HEK293 (cell line): ENCODE data around the gene ARF3.

Experiments
- CTCF ChIA-PET: fragments of 350-600 bp; formaldehyde crosslinking; extraction: SDS; loops from one replicate; lab custom pipeline; 2021; ENCODE audit warnings: antibody characterized with exemption; lab: Yijun Ruan, JAX
- POLR2A ChIA-PET: fragments of 300-600 bp; formaldehyde crosslinking; extraction: SDS; loops from one replicate; lab custom pipeline; 2020; ENCODE audit warnings: antibody characterized with exemption, inconsistent platforms; lab: Yijun Ruan, JAX
- H3K27ac ChIP-seq: fragments of 200-500 bp; sonication (Bioruptor generic); 2 replicates; pipeline ENCODE4 v1.5.1; 2014; ENCODE audit warnings: low read depth, low read length, control low read depth, inconsistent platforms; ENCODE audit errors: extremely low read depth
- H3K36me3 ChIP-seq, 2 experiments: fragments of 200-500 bp in 1 of 2; sonication (Bioruptor generic) in 1 of 2; 1 replicate in 1 of 2; 2 replicates in 1 of 2; pipeline ENCODE4 v1.5.1; 2014 to 2017; ENCODE audit warnings: inconsistent platforms in 2 of 2, low read length in 2 of 2; ENCODE audit not compliant: control insufficient read depth in 2 of 2, insufficient read depth in 1 of 2
- H3K4me1 ChIP-seq: fragments of 200-500 bp; sonication (Bioruptor generic); 2 replicates; pipeline ENCODE4 v1.5.1; 2014; ENCODE audit warnings: mild to moderate bottlenecking, low read length, inconsistent platforms; ENCODE audit not compliant: control insufficient read depth, insufficient read depth
- H3K4me3 ChIP-seq: 2 replicates; pipeline ENCODE4 v1.5.1; 2011; ENCODE audit warnings: low read depth, mild to moderate bottlenecking, control low read depth, low read length, moderate library complexity
- H3K9me3 ChIP-seq: fragments of 200-500 bp; sonication (Bioruptor generic); 2 replicates; pipeline ENCODE4 v1.5.1; 2014; ENCODE audit warnings: low read depth, low read length, inconsistent platforms; ENCODE audit not compliant: control insufficient read depth, insufficient read depth
- EGR2 ChIP-seq: fragments of 450-650 bp; formaldehyde crosslinking; IDR thresholded peaks from 2 replicates; pipeline ENCODE4 v1.5.1; 2016; ENCODE audit warnings: low read depth, missing biosample characterization, missing genetic modification characterization
- GLI4 ChIP-seq: fragments of 450-650 bp; formaldehyde crosslinking; IDR thresholded peaks from 2 replicates; pipeline ENCODE4 v1.5.1; 2016; ENCODE audit warnings: missing biosample characterization, missing genetic modification characterization
- KLF10 ChIP-seq: fragments of 450-650 bp; IDR thresholded peaks from 2 replicates; pipeline ENCODE4 v1.5.1; 2018; ENCODE audit warnings: missing biosample characterization, mild to moderate bottlenecking, missing genetic modification characterization
- REPIN1 ChIP-seq: fragments of 450-650 bp; formaldehyde crosslinking; IDR thresholded peaks from 2 replicates; pipeline ENCODE4 v1.5.1; 2017; ENCODE audit warnings: missing biosample characterization, missing genetic modification characterization, low read depth
- SP2 ChIP-seq: fragments of 450-650 bp; formaldehyde crosslinking; IDR thresholded peaks from 2 replicates; pipeline ENCODE4 v1.5.1; 2016; ENCODE audit warnings: missing biosample characterization, missing genetic modification characterization
- SP3 ChIP-seq: fragments of 450-650 bp; formaldehyde crosslinking; IDR thresholded peaks from 2 replicates; pipeline ENCODE4 v1.5.1; 2016; ENCODE audit warnings: missing biosample characterization, missing genetic modification characterization
- YY1 ChIP-seq: fragments of 450-650 bp; formaldehyde crosslinking; IDR thresholded peaks from 2 replicates; pipeline ENCODE4 v1.5.1; 2018; ENCODE audit warnings: missing biosample characterization, missing genetic modification characterization
- ZBTB1 ChIP-seq: fragments of 450-650 bp; formaldehyde crosslinking; IDR thresholded peaks from 2 replicates; pipeline ENCODE4 v1.5.1; 2016; ENCODE audit warnings: missing biosample characterization, missing genetic modification characterization
- ZBTB21 ChIP-seq: fragments of 450-650 bp; formaldehyde crosslinking; IDR thresholded peaks from 2 replicates; pipeline ENCODE4 v1.5.1; 2017; ENCODE audit warnings: missing biosample characterization, missing genetic modification characterization
- ZBTB8A ChIP-seq: fragments of 450-650 bp; formaldehyde crosslinking; IDR thresholded peaks from 2 replicates; pipeline ENCODE4 v1.5.1; 2016; ENCODE audit warnings: missing biosample characterization, missing genetic modification characterization
- ZFHX2 ChIP-seq: fragments of 450-650 bp; formaldehyde crosslinking; conservative IDR thresholded peaks from 2 replicates; pipeline ENCODE4 v1.5.1; 2016; ENCODE audit warnings: missing biosample characterization, missing genetic modification characterization
- ZNF10 ChIP-seq: fragments of 450-650 bp; formaldehyde crosslinking; IDR thresholded peaks from 2 replicates; pipeline ENCODE4 v1.5.1; 2017; ENCODE audit warnings: missing biosample characterization, missing genetic modification characterization
- ZNF169 ChIP-seq: fragments of 450-650 bp; formaldehyde crosslinking; IDR thresholded peaks from 2 replicates; pipeline ENCODE4 v1.5.1; 2016; ENCODE audit warnings: missing biosample characterization, missing genetic modification characterization
- ZNF19 ChIP-seq: fragments of 450-650 bp; formaldehyde crosslinking; IDR thresholded peaks from 2 replicates; pipeline ENCODE4; 2016; ENCODE audit warnings: missing biosample characterization, missing genetic modification characterization, low read depth
- ZNF211 ChIP-seq: fragments of 450-650 bp; formaldehyde crosslinking; IDR thresholded peaks from 2 replicates; pipeline ENCODE4 v1.5.1; 2016; ENCODE audit warnings: low read depth, missing biosample characterization, missing genetic modification characterization
- ZNF221 ChIP-seq: fragments of 450-650 bp; formaldehyde crosslinking; IDR thresholded peaks from 2 replicates; pipeline ENCODE4 v1.5.1; 2017; ENCODE audit warnings: missing biosample characterization, missing genetic modification characterization, borderline replicate concordance
- ZNF350 ChIP-seq: fragments of 450-650 bp; formaldehyde crosslinking; IDR thresholded peaks from 2 replicates; pipeline ENCODE4 v1.5.0; 2017; ENCODE audit warnings: missing biosample characterization, mild to moderate bottlenecking, missing genetic modification characterization
- ZXDB ChIP-seq: fragments of 450-650 bp; formaldehyde crosslinking; IDR thresholded peaks from 2 replicates; pipeline ENCODE4 v1.5.1; 2016; ENCODE audit warnings: missing biosample characterization, missing genetic modification characterization
- TF ChIP-seq, protein P1 (sequence below): fragments of 450-650 bp; formaldehyde crosslinking; IDR thresholded peaks from 2 replicates; pipeline ENCODE4 v1.5.1; 2017; ENCODE audit warnings: missing biosample characterization, missing genetic modification characterization
- TF ChIP-seq, protein P2 (sequence below): fragments of 450-650 bp; formaldehyde crosslinking; IDR thresholded peaks from 2 replicates; pipeline ENCODE4 v1.5.1; 2016; ENCODE audit warnings: missing biosample characterization, missing genetic modification characterization
- TF ChIP-seq, protein P3 (sequence below): fragments of 450-650 bp; formaldehyde crosslinking; optimal IDR thresholded peaks from 2 replicates; pipeline ENCODE3; 2016; ENCODE audit warnings: missing biosample characterization, mild to moderate bottlenecking, missing genetic modification characterization

Gene ARF3

DNA sequence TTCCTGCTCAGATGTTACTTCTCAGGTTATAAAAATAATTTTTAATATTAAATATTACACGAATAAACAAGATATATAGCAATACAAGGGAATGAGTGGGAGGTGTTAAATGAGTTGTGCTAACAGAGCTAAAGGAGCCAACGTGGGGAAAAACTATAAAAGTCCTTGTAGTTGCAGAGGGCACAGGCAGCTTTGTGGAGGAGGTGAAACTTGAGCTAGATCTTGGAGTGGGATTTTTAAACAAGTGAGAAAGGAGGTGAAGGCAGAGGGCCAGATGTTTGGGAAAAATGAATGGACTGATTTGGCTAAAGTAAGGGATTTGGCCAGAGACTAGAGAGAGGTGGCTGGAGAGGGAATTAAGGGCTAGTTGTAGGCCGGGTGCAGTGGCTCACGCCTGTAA is 26.8 kb downstream of the ARF3 start:
- CTCF ChIA-PET = interaction anchor here (0.5 to 10.0 kb wide), 7 partner anchors 9 to 85 kb away, joined by 3 to 95 read pairs (median 4); partner anchors contain the start of genes DDX23 and WNT1
- no peaks in the 10 kb centered on the region for H3K4me1 ChIP-seq

GRCh38 chr12:48929551-48929950 is 27.7 kb downstream of the ARF3 start:
- CTCF ChIA-PET = interaction anchor here (0.6 to 10.0 kb wide), 5 partner anchors 9 to 77 kb away, joined by 3 to 95 read pairs (median 10); partner anchors contain the start of genes DDX23 and WNT1

More for the DNA sequence above, 26.8 kb downstream of the ARF3 start:
- peak; percentile 82 for TF ChIP-seq ZFHX2 (tag by site-specific recombination)
- no peak for TF ChIP-seq KLF10
- TF ChIP-seq EGR2 (tag by site-specific recombination) = peak; percentile 94
- TF ChIP-seq, protein P1, sequence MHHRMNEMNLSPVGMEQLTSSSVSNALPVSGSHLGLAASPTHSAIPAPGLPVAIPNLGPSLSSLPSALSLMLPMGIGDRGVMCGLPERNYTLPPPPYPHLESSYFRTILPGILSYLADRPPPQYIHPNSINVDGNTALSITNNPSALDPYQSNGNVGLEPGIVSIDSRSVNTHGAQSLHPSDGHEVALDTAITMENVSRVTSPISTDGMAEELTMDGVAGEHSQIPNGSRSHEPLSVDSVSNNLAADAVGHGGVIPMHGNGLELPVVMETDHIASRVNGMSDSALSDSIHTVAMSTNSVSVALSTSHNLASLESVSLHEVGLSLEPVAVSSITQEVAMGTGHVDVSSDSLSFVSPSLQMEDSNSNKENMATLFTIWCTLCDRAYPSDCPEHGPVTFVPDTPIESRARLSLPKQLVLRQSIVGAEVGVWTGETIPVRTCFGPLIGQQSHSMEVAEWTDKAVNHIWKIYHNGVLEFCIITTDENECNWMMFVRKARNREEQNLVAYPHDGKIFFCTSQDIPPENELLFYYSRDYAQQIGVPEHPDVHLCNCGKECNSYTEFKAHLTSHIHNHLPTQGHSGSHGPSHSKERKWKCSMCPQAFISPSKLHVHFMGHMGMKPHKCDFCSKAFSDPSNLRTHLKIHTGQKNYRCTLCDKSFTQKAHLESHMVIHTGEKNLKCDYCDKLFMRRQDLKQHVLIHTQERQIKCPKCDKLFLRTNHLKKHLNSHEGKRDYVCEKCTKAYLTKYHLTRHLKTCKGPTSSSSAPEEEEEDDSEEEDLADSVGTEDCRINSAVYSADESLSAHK = no peak
- TF ChIP-seq ZNF221 = no peak
- no peak for TF ChIP-seq ZNF211
- no peak for TF ChIP-seq ZNF350 (tag by site-specific recombination)
- no peak for TF ChIP-seq ZXDB
- TF ChIP-seq, all 188 proteins: peak for 2
- POLR2A ChIA-PET = interaction anchor here (0.9 kb wide), 1 partner anchor 65 kb away, joined by 3 read pairs; no protein-coding TSS in a partner anchor
- no peak overlapping the region for H3K4me3 ChIP-seq
- H3K36me3 ChIP-seq = peaks cover 42 to 69% of the 10 kb centered on the region in 2 experiments
- H3K27ac ChIP-seq = no peak overlapping the region
- H3K9me3 ChIP-seq = no peaks in the 10 kb centered on the region

DNA sequence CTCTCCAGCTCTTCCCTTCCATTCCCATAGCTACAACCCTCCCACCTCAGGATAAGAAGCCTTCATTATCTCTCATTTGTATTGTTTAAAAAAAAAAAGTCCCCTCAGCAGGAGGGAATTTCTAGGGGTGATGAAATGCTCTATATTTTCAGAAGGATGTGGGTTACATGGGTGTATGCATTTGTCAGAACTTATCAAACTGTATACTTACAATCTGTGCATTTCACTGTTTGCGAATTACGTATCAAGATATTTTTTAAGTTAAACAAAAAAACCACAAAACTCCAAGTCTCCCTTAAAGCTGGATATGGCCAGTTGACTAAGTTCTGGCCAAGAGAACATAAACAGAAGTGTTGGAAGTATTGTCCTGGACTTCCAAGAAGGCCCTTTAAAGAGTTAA is 30.0 kb downstream of the ARF3 start:
- Histone ChIP-seq H3K4me1 (no peaks in the 10 kb centered on the region), H3K27ac (no peak overlapping the region), H3K9me3 (no peaks in the 10 kb centered on the region), H3K36me3 (peaks cover 33 to 70% of the 10 kb centered on the region in 2 experiments), H3K4me3 (no peak overlapping the region)
- TF ChIP-seq REPIN1 (no peak), GLI4 (tag by site-specific recombination) (no peak)
- ChIA-PET POLR2A (no interaction called here), CTCF (interaction anchor here (0.6 to 5.3 kb wide), 8 partner anchors 9 to 97 kb away, joined by 3 to 40 read pairs (median 4); no protein-coding TSS in a partner anchor)

More at GRCh38 chr12:48929551-48929950, 27.7 kb downstream of the ARF3 start:
- Histone ChIP-seq H3K4me1 (no peaks in the 10 kb centered on the region), H3K36me3 (peaks cover 37 to 69% of the 10 kb centered on the region in 2 experiments), H3K27ac (no peak overlapping the region), H3K4me3 (no peak overlapping the region), H3K9me3 (no peaks in the 10 kb centered on the region)
- TF ChIP-seq ZBTB1 (tag by site-specific recombination) (no peak), ZBTB21 (tag by site-specific recombination) (no peak), ZNF169 (tag by site-specific recombination) (no peak), ZNF10 (tag by site-specific recombination) (no peak), ZNF19 (no peak), ZNF221 (no peak)
- POLR2A ChIA-PET = interaction anchor here (0.7 kb wide), 1 partner anchor 61 kb away, joined by 5 read pairs; no protein-coding TSS in a partner anchor

GRCh38 chr12:48925304-48926011 is 31.8 kb downstream of the ARF3 start, which contains the start of gene FKBP11:
TSS of gene FKBP11 (minus strand) at chr12:48925492. CDS start at chr12:48925428, 64 bp downstream.
- CTCF ChIA-PET = interaction anchor here (0.6 to 5.3 kb wide), 6 partner anchors 11 to 72 kb away, joined by 3 to 40 read pairs (median 8); no protein-coding TSS in a partner anchor
- Histone ChIP-seq H3K27ac (peak within 1 kb of the TSS; percentile 49; the same call in 1 of the 2 replicates), H3K36me3 (peaks cover 21 to 65% of the 10 kb centered on the region in 2 experiments)

More at GRCh38 chr12:48925304-48926011, 31.8 kb downstream of the ARF3 start, which contains the start of gene FKBP11:
- POLR2A ChIA-PET = interaction anchor here (0.5 to 2.1 kb wide), 3 partner anchors 32 to 74 kb away, joined by 3 to 5 read pairs (median 3); partner anchors contain the start of genes ARF3 and DDX23
- Histone ChIP-seq H3K4me1 (no peaks in the 10 kb centered on the region), H3K9me3 (no peaks in the 10 kb centered on the region), H3K4me3 (peak within 1 kb of the TSS; percentile 38)
- TF ChIP-seq SP3 (tag by site-specific recombination) = peak; percentile 52
- TF ChIP-seq, protein P2, sequence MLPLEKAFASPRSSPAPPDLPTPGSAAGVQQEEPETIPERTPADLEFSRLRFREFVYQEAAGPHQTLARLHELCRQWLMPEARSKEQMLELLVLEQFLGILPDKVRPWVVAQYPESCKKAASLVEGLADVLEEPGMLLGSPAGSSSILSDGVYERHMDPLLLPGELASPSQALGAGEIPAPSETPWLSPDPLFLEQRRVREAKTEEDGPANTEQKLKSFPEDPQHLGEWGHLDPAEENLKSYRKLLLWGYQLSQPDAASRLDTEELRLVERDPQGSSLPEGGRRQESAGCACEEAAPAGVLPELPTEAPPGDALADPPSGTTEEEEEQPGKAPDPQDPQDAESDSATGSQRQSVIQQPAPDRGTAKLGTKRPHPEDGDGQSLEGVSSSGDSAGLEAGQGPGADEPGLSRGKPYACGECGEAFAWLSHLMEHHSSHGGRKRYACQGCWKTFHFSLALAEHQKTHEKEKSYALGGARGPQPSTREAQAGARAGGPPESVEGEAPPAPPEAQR (tag by site-specific recombination) = no peak
- TF ChIP-seq SP2 = peak; percentile 62
- TF ChIP-seq, protein P3, sequence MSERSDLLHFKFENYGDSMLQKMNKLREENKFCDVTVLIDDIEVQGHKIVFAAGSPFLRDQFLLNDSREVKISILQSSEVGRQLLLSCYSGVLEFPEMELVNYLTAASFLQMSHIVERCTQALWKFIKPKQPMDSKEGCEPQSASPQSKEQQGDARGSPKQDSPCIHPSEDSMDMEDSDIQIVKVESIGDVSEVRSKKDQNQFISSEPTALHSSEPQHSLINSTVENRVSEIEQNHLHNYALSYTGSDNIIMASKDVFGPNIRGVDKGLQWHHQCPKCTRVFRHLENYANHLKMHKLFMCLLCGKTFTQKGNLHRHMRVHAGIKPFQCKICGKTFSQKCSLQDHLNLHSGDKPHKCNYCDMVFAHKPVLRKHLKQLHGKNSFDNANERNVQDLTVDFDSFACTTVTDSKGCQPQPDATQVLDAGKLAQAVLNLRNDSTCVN (tag by site-specific recombination) = peak; percentile 29
- TF ChIP-seq YY1 (tag by site-specific recombination) = no peak
- TF ChIP-seq ZBTB8A = peak; percentile 75
